ENCODE results near the gene CXXC5.

DNA sequence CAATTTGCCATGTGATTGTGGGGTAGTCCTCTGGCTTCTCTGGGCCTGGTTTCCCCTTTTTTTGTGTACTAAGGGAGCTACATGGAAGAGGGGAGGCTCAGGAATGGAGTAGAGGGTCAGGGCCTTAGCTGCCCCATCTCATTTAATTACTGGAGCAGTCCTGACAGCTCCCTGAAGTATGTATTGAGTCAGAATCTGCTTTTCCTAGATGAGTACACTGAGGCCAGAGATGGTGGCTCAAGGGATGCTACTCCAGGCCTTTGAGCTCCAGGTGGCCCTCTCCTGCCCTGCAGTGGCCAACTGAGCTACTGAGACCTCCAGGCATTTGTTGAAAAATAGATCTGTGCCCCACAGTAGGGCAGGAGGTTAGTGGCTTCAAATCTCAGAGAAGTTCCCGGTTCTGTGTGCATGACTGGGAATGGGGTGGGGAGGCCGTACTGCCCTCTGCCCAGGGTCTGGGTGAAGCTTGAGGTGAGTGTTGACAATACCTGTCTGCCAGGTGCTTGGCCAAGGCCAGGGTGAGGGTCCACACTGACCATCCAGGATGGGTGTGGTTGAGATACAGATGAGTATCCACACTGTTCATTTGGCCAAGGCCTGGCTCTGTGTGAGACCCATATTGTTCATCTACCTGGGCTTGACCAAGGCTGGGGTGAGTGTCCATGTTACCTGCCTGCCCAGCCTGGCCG is 45.7 kb downstream of the CXXC5 start:
- TF ChIP-seq, protein P1, sequence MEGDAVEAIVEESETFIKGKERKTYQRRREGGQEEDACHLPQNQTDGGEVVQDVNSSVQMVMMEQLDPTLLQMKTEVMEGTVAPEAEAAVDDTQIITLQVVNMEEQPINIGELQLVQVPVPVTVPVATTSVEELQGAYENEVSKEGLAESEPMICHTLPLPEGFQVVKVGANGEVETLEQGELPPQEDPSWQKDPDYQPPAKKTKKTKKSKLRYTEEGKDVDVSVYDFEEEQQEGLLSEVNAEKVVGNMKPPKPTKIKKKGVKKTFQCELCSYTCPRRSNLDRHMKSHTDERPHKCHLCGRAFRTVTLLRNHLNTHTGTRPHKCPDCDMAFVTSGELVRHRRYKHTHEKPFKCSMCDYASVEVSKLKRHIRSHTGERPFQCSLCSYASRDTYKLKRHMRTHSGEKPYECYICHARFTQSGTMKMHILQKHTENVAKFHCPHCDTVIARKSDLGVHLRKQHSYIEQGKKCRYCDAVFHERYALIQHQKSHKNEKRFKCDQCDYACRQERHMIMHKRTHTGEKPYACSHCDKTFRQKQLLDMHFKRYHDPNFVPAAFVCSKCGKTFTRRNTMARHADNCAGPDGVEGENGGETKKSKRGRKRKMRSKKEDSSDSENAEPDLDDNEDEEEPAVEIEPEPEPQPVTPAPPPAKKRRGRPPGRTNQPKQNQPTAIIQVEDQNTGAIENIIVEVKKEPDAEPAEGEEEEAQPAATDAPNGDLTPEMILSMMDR (conservative IDR thresholded peaks at IDR 0.05; ENCODE audit: low read length): no peak
- TF ChIP-seq EZH2phosphoT487 (IDR thresholded peaks at IDR 0.05; ENCODE audit: borderline replicate concordance, low read depth, low read length): no peak
